ENCODE measurements around the gene YARS1. TPM values are rescaled to one million over a fixed set of nuclear protein-coding genes. Genes with fewer than 3 reads are reported as not detected.
A peak's percentile ranks its signal among the peaks of the same experiment; 100 is the strongest.

YARS1 gene
- total RNA-seq, 1 donor from 2014 or later = 197 TPM

DNA sequence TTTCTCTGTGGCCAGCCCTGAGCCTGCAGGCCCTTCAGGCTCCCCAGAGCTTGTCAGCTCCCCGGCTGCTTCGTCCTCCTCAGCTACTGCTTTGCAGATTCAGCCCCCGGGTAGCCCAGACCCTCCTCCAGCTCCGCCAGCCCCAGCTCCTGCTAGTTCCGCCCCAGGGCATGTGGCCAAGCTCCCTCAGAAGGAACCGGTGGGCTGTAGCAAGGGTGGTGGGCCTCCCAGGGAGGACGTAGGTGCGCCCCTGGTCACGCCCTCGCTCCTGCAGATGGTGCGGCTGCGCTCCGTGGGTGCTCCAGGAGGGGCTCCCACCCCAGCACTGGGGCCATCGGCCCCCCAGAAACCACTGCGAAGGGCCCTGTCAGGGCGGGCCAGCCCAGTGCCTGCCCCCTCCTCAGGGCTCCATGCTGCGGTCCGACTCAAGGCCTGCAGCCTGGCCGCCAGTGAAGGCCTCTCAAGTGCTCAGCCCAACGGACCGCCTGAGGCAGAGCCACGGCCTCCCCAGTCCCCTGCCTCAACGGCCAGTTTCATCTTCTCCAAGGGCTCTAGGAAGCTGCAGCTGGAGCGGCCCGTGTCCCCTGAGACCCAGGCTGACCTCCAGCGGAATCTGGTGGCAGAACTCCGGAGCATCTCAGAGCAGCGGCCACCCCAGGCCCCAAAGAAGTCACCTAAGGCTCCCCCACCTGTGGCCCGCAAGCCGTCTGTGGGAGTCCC lies 45.4 kb downstream of the YARS1 start:
- Mint-ChIP-seq H3K9me3 (ENCODE audit: unreplicated experiment) (peaks cover 10% of the 10 kb centered on the region), H3K4me3 (ENCODE audit: unreplicated experiment) (no peak overlapping the region), H3K27me3 (ENCODE audit: unreplicated experiment) (peaks cover 6% of the 10 kb centered on the region), H3K36me3 (ENCODE audit: unreplicated experiment) (no peaks in the 10 kb centered on the region), H3K4me1 (ENCODE audit: low read depth, unreplicated experiment) (peaks cover 26% of the 10 kb centered on the region), H3K27ac (ENCODE audit: unreplicated experiment) (no peak overlapping the region)
- peak; percentile 52 for DNase-seq
- no peak for TF ChIP-seq CTCF (IDR thresholded peaks at IDR 0.05; ENCODE audit: partially characterized antibody, unreplicated experiment)

DNA sequence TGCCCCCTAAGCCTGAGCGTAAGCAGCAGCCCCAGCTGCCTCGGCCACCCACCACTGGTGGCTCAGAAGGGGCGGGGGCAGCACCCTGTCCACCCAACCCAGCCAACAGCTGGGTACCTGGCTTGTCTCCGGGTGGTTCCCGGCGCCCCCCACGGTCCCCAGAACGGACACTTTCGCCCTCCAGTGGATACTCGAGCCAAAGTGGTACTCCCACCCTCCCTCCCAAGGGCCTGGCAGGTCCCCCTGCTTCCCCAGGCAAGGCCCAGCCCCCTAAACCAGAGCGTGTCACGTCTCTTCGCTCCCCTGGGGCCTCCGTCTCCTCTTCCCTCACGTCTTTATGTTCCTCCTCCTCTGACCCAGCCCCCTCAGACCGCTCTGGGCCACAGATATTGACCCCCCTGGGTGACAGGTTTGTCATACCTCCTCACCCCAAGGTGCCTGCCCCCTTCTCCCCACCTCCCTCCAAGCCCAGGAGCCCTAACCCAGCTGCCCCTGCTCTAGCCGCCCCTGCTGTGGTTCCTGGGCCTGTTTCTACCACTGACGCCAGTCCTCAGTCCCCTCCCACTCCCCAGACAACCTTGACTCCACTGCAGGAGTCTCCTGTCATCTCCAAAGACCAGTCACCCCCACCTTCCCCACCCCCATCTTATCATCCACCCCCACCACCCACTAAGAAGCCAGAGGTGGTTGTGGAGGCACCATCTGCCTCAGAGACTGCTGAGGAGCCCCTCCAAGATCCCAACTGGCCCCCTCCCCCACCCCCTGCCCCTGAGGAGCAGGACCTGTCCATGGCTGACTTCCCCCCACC lies 46.2 kb downstream of the YARS1 start:
- TF ChIP-seq CTCF (IDR thresholded peaks at IDR 0.05; ENCODE audit: partially characterized antibody, unreplicated experiment) = no peak
- Mint-ChIP-seq H3K27ac (ENCODE audit: unreplicated experiment) (no peak overlapping the region), H3K27me3 (ENCODE audit: unreplicated experiment) (peaks cover 6% of the 10 kb centered on the region), H3K4me3 (ENCODE audit: unreplicated experiment) (peak overlapping the region; percentile 25), H3K9me3 (ENCODE audit: unreplicated experiment) (peaks cover 10% of the 10 kb centered on the region), H3K36me3 (ENCODE audit: unreplicated experiment) (no peaks in the 10 kb centered on the region), H3K4me1 (ENCODE audit: low read depth, unreplicated experiment) (peaks cover 27% of the 10 kb centered on the region)
- peak; percentile 39 for DNase-seq

DNA sequence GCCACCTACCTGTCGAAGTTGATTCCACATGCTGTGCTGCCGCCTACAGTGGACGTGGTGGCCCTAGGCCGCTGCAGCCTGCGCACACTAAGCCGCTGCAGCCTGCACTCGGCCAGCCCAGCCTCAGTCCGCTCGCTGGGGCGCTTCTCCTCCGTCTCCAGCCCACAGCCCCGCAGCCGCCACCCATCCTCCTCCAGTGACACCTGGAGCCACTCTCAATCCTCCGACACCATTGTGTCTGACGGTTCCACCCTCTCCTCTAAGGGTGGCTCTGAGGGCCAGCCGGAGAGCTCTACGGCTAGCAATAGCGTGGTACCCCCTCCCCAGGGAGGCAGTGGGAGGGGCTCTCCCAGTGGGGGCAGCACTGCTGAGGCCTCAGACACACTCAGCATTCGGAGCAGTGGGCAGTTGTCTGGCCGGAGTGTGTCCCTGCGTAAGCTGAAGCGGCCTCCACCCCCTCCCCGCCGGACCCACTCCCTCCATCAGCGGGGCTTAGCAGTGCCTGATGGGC lies 46.9 kb downstream of the YARS1 start:
- Mint-ChIP-seq H3K4me1 (ENCODE audit: low read depth, unreplicated experiment) (peaks cover 30% of the 10 kb centered on the region), H3K27me3 (ENCODE audit: unreplicated experiment) (peaks cover 6% of the 10 kb centered on the region), H3K36me3 (ENCODE audit: unreplicated experiment) (no peaks in the 10 kb centered on the region), H3K27ac (ENCODE audit: unreplicated experiment) (peak overlapping the region; percentile 48), H3K9me3 (ENCODE audit: unreplicated experiment) (peaks cover 10% of the 10 kb centered on the region), H3K4me3 (ENCODE audit: unreplicated experiment) (no peak overlapping the region)
- no peak for DNase-seq
- TF ChIP-seq CTCF (IDR thresholded peaks at IDR 0.05; ENCODE audit: partially characterized antibody, unreplicated experiment) = no peak

DNA sequence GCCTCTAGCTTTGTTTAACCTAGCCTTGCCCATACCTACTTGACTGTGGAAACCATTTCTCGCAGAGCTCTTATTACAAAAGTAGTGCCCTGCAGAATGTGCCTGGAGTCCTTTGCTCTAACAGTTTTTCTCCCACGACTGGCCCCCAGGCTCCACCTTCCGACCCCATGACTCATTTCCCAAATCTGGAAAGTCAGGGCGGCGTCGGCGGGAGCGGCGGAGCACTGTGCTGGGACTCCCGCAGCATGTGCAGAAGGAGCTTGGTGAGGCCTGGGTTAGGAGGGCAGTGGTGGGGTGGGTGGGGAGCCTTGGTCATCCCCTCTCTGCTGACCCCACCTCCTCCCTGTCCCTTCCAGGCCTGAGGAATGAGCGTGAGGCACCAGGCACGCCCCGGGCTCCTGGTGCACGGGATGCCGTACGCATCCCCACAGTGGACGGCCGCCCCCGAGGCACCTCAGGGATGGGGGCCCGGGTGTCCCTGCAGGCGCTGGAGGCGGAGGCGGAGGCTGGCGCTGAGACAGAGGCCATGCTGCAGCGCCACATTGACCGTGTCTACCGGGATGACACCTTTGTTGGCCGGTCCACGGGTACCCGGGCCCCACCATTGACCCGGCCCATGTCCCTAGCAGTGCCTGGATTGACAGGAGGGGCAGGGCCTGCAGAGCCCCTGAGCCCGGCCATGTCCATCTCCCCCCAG lies 47.5 kb downstream of the YARS1 start:
- Mint-ChIP-seq H3K9me3 (ENCODE audit: unreplicated experiment) (peaks cover 12% of the 10 kb centered on the region), H3K4me3 (ENCODE audit: unreplicated experiment) (no peak overlapping the region), H3K27ac (ENCODE audit: unreplicated experiment) (no peak overlapping the region), H3K4me1 (ENCODE audit: low read depth, unreplicated experiment) (peaks cover 34% of the 10 kb centered on the region), H3K36me3 (ENCODE audit: unreplicated experiment) (no peaks in the 10 kb centered on the region), H3K27me3 (ENCODE audit: unreplicated experiment) (peaks cover 6% of the 10 kb centered on the region)
- no peak for DNase-seq
- TF ChIP-seq CTCF (IDR thresholded peaks at IDR 0.05; ENCODE audit: partially characterized antibody, unreplicated experiment) = no peak

Data from glutamatergic neuron (in vitro differentiated cells).